ENCODE data around the gene DCC.

The DCC gene

GRCh38 chr18:52933356-52933755 lies 593.4 kb downstream of the DCC start:
- no peak for DNase-seq (ENCODE audit: low spot score)

- no peak for DNase-seq (ENCODE audit: low spot score)
These were observed 596.9 kb downstream of the DCC start for GRCh38 chr18:52936931-52937330.

GRCh38 chr18:52937840-52938239 lies 597.8 kb downstream of the DCC start:
- no peak for DNase-seq (ENCODE audit: low spot score)

GRCh38 chr18:52945552-52945951 lies 605.6 kb downstream of the DCC start:
- no peak for DNase-seq (ENCODE audit: low spot score)

- no peak for DNase-seq (ENCODE audit: low spot score)
These were observed 609.0 kb downstream of the DCC start for GRCh38 chr18:52948868-52949444.

- peak; percentile 2 for DNase-seq (ENCODE audit: low spot score)
These were observed 610.2 kb downstream of the DCC start for GRCh38 chr18:52950155-52950554.

GRCh38 chr18:52953387-52953786 lies 613.4 kb downstream of the DCC start:
- no peak for DNase-seq (ENCODE audit: low spot score)

GRCh38 chr18:52963481-52963880 lies 623.5 kb downstream of the DCC start:
- no peak for DNase-seq (ENCODE audit: low spot score)

- no peak for DNase-seq (ENCODE audit: low spot score)
These were observed 630.7 kb downstream of the DCC start for GRCh38 chr18:52970686-52971085.

- DNase-seq (ENCODE audit: low spot score): no peak
These were observed 631.1 kb downstream of the DCC start for GRCh38 chr18:52971097-52971496.

- DNase-seq (ENCODE audit: low spot score): no peak
These were observed 639.9 kb downstream of the DCC start for GRCh38 chr18:52979892-52980291.

- DNase-seq (ENCODE audit: low spot score): no peak
These were observed 651.2 kb downstream of the DCC start for GRCh38 chr18:52991246-52991645.

- DNase-seq (ENCODE audit: low spot score): no peak
These were observed 652.0 kb downstream of the DCC start for GRCh38 chr18:52992041-52992440.

- no peak for DNase-seq (ENCODE audit: low spot score)
These were observed 655.9 kb downstream of the DCC start for GRCh38 chr18:52995875-52996274.

GRCh38 chr18:52999633-53000032 lies 659.6 kb downstream of the DCC start:
- no peak for DNase-seq (ENCODE audit: low spot score)

- peak; percentile 22 for DNase-seq (ENCODE audit: low spot score)
These were observed 664.8 kb downstream of the DCC start for GRCh38 chr18:53004798-53005197.

GRCh38 chr18:53018791-53019190 lies 678.8 kb downstream of the DCC start:
- peak; percentile 35 for DNase-seq (ENCODE audit: low spot score)

- no peak for DNase-seq (ENCODE audit: low spot score)
These were observed 685.2 kb downstream of the DCC start for GRCh38 chr18:53025247-53025646.

- no peak for DNase-seq (ENCODE audit: low spot score)
These were observed 688.6 kb downstream of the DCC start for GRCh38 chr18:53028565-53028964.

- DNase-seq (ENCODE audit: low spot score): no peak
These were observed 693.1 kb downstream of the DCC start for GRCh38 chr18:53033128-53033527.

- DNase-seq (ENCODE audit: low spot score): no peak
These were observed 698.6 kb downstream of the DCC start for GRCh38 chr18:53038608-53039007.

- DNase-seq (ENCODE audit: low spot score): no peak
These were observed 700.3 kb downstream of the DCC start for GRCh38 chr18:53040286-53040685.

GRCh38 chr18:53056064-53056463 lies 716.1 kb downstream of the DCC start:
- DNase-seq (ENCODE audit: low spot score): no peak

- no peak for DNase-seq (ENCODE audit: low spot score)
These were observed 730.8 kb downstream of the DCC start for GRCh38 chr18:53070788-53071187.

- DNase-seq (ENCODE audit: low spot score): no peak
These were observed 740.7 kb downstream of the DCC start for GRCh38 chr18:53080687-53081086.
